ENCODE results near the gene CCDC33.

CCDC33 gene

DNA sequence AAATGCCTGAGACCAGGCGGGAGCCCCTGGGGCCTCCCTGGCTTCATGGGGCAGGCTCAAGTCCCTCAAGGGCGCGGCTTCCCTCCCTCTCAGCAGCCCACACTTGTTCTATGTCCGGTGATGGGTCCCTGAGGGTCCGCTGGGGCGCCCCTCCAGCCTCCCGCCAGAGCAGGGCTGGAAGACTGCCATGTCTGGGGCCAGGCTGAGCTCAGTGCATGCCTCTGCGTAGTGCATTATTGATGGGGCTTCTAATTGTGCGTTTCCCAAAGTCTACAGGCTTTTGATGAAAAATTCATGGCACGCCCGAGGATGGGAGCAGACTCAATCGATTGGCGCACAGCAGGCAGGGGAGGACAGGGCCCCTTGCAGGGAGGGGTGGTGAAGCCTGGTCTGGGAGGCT is 80.0 kb downstream of the CCDC33 start:
- ATAC-seq: no peak
- peaks cover 43% of the 10 kb centered on the region for H3K4me1 Mint-ChIP-seq
- H3K36me3 Mint-ChIP-seq: no peaks in the 10 kb centered on the region
- peak overlapping the region; percentile 34 for H3K27ac Mint-ChIP-seq
- H3K4me3 Mint-ChIP-seq: no peak overlapping the region
- peaks cover 9% of the 10 kb centered on the region for H3K27me3 Mint-ChIP-seq
- H3K9me3 Mint-ChIP-seq: no peaks in the 10 kb centered on the region

- Mint-ChIP-seq H3K36me3 (no peaks in the 10 kb centered on the region), H3K27ac (no peak overlapping the region), H3K9me3 (no peaks in the 10 kb centered on the region), H3K4me1 (peaks cover 43% of the 10 kb centered on the region), H3K27me3 (peaks cover 12% of the 10 kb centered on the region), H3K4me3 (no peak overlapping the region)
- peak; percentile 4 for ATAC-seq
These were observed 81.8 kb downstream of the CCDC33 start for GRCh38 chr15:74317820-74318375.

GRCh38 chr15:74318376-74319137 is 82.4 kb downstream of the CCDC33 start:
- Mint-ChIP-seq H3K27ac (no peak overlapping the region), H3K27me3 (peaks cover 17% of the 10 kb centered on the region), H3K4me1 (peaks cover 43% of the 10 kb centered on the region), H3K36me3 (no peaks in the 10 kb centered on the region), H3K9me3 (no peaks in the 10 kb centered on the region), H3K4me3 (no peak overlapping the region)
- peak; percentile 40 for ATAC-seq

GRCh38 chr15:74319138-74319460 is 83.0 kb downstream of the CCDC33 start:
- Mint-ChIP-seq H3K36me3 (no peaks in the 10 kb centered on the region), H3K4me1 (peaks cover 43% of the 10 kb centered on the region), H3K9me3 (no peaks in the 10 kb centered on the region), H3K27me3 (peaks cover 14% of the 10 kb centered on the region), H3K27ac (no peak overlapping the region), H3K4me3 (no peak overlapping the region)
- ATAC-seq: no peak

DNA sequence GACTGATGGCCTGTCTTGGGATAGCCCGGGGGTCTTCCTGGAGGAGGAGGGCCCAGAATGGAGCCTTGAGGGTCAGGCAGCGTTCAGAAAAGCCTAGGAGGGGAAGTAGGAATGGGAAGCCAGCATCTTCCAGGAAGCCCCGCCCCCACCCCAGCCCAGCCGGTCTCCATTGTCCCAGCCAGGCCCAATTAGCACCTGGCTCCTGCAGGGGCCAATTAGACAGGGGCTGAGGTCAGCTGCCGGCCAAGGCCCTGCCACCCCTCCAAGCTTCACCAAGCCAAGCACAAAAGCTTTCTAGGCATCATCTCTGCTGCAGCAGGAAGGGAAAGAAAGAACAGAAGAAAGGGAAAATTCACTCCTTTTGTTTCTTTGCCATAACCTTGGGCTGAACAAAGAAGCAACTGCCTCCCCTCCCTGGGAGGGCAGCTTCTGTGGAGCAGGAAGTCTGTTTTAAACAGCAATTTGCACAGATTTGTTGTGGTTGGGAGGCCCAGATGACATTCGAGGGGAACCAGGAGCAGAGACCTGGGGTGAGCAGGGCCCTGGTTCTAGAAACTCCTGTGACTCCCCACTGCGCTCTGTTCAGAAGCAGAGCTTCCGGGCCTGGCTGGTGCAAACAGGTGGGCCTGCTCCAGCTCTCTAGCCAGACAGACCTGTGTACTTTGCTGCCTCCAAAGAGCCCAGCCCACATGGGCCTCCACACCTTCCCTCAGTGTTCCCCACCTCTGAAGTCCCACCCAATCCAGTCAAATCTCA is 83.6 kb downstream of the CCDC33 start:
- ATAC-seq: no peak
- Mint-ChIP-seq H3K4me3 (no peak overlapping the region), H3K27me3 (peaks cover 17% of the 10 kb centered on the region), H3K4me1 (peaks cover 40% of the 10 kb centered on the region), H3K27ac (no peak overlapping the region), H3K36me3 (no peaks in the 10 kb centered on the region), H3K9me3 (no peaks in the 10 kb centered on the region)

GRCh38 chr15:74320352-74321247 is 84.5 kb downstream of the CCDC33 start:
- H3K9me3 Mint-ChIP-seq: no peaks in the 10 kb centered on the region
- no peak overlapping the region for H3K27ac Mint-ChIP-seq
- no peak for ATAC-seq
- H3K4me1 Mint-ChIP-seq: peaks cover 32% of the 10 kb centered on the region
- H3K4me3 Mint-ChIP-seq: no peak overlapping the region
- peaks cover 26% of the 10 kb centered on the region for H3K27me3 Mint-ChIP-seq
- no peaks in the 10 kb centered on the region for H3K36me3 Mint-ChIP-seq

- Mint-ChIP-seq H3K9me3 (no peaks in the 10 kb centered on the region), H3K4me1 (peaks cover 14% of the 10 kb centered on the region), H3K27ac (no peak overlapping the region), H3K36me3 (no peaks in the 10 kb centered on the region), H3K4me3 (no peak overlapping the region), H3K27me3 (peaks cover 27% of the 10 kb centered on the region)
- peak; percentile 77 for ATAC-seq
These were observed 86.5 kb downstream of the CCDC33 start for GRCh38 chr15:74322558-74323180.

GRCh38 chr15:74324714-74325113 is 88.6 kb downstream of the CCDC33 start:
- Mint-ChIP-seq H3K27ac (no peak overlapping the region), H3K36me3 (no peaks in the 10 kb centered on the region), H3K4me3 (no peak overlapping the region), H3K4me1 (peaks cover 9% of the 10 kb centered on the region), H3K27me3 (peaks cover 27% of the 10 kb centered on the region), H3K9me3 (no peaks in the 10 kb centered on the region)
- ATAC-seq: no peak

DNA sequence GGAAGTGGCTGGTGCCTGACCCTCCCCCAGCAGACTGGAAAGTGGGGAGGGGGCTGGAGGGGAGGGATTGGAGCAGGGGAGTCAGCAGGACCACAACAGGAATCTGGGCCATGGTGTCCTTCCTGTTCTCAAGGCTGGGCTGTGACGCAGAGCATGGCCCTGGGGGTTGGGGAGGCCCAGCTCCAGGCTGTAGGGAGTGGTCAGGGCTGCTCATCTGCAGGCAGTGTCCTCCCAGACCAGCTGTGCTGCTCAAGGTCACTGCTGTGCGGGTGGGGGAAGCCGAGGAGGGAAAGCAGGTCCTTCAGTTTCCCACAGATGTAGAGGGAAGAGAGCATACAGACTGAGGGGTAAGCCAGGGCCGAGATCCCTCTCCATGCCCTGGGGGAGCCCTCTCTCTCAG is 90.6 kb downstream of the CCDC33 start:
- peaks cover 27% of the 10 kb centered on the region for H3K27me3 Mint-ChIP-seq

DNA sequence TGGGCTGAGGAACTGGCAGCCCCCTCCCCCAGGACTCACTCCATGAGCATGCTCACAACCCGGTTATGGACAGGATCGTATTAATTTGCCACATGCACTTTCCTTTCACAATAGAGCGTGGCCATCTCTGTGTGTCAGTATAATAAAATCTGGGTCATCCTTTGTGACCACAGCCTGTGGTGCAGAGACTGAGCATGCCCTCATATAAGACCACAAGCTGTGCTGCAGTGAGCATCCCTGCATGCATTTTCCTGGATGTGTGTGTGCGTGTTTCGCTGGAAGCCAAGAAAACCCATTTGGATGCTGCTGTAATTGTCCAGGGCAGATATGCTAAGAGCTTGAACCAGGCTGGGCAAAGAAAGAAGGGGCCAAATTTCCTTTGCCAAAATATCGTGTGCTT is 91.6 kb downstream of the CCDC33 start:
- Mint-ChIP-seq H3K36me3 (no peaks in the 10 kb centered on the region), H3K27me3 (peaks cover 26% of the 10 kb centered on the region), H3K4me1 (peaks cover 9% of the 10 kb centered on the region), H3K9me3 (no peaks in the 10 kb centered on the region), H3K27ac (no peak overlapping the region), H3K4me3 (no peak overlapping the region)
- ATAC-seq: no peak

More for the DNA sequence above, 90.6 kb downstream of the CCDC33 start:
- Mint-ChIP-seq H3K4me3 (no peak overlapping the region), H3K9me3 (no peaks in the 10 kb centered on the region), H3K4me1 (peaks cover 9% of the 10 kb centered on the region), H3K27ac (no peak overlapping the region), H3K36me3 (no peaks in the 10 kb centered on the region)
- ATAC-seq: no peak

GRCh38 chr15:74328331-74329056 is 92.4 kb downstream of the CCDC33 start:
- Mint-ChIP-seq H3K9me3 (no peaks in the 10 kb centered on the region), H3K27me3 (peaks cover 19% of the 10 kb centered on the region), H3K4me3 (no peak overlapping the region), H3K27ac (no peak overlapping the region), H3K4me1 (peaks cover 9% of the 10 kb centered on the region), H3K36me3 (no peaks in the 10 kb centered on the region)
- ATAC-seq: no peak

- peaks cover 9% of the 10 kb centered on the region for H3K4me1 Mint-ChIP-seq
- no peaks in the 10 kb centered on the region for H3K27me3 Mint-ChIP-seq
- no peak overlapping the region for H3K4me3 Mint-ChIP-seq
- H3K9me3 Mint-ChIP-seq: peaks cover 2% of the 10 kb centered on the region
- no peak overlapping the region for H3K27ac Mint-ChIP-seq
- no peaks in the 10 kb centered on the region for H3K36me3 Mint-ChIP-seq
- ATAC-seq: peak; percentile 13
These were observed 94.8 kb downstream of the CCDC33 start for GRCh38 chr15:74330861-74331408.

DNA sequence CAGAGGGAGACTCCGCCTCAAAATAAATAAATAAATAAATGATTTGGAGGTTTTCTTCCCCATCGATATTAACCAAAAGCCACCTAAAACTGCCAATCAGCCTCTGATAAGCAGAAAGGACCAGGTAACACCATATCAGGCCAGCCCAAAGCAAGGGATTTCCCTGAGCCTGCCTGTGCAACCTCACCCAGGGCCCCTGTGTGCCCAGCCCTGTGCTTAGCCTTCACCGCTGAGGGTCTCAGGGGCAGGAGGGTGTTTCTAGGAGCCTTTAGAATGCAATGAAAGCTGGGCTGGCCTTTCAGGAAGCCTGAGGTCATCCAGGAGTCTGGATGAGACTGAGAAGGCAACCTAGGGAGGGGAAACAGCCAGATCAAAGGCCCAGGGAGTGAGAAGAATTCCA is 95.9 kb downstream of the CCDC33 start:
- Mint-ChIP-seq H3K27ac (no peak overlapping the region), H3K9me3 (peaks cover 2% of the 10 kb centered on the region), H3K27me3 (no peaks in the 10 kb centered on the region), H3K4me3 (no peak overlapping the region), H3K4me1 (peaks cover 9% of the 10 kb centered on the region), H3K36me3 (no peaks in the 10 kb centered on the region)
- no peak for ATAC-seq

- peaks cover 9% of the 10 kb centered on the region for H3K4me1 Mint-ChIP-seq
- no peak overlapping the region for H3K27ac Mint-ChIP-seq
- H3K36me3 Mint-ChIP-seq: no peaks in the 10 kb centered on the region
- H3K4me3 Mint-ChIP-seq: no peak overlapping the region
- ATAC-seq: no peak
- H3K27me3 Mint-ChIP-seq: no peaks in the 10 kb centered on the region
- peaks cover 2% of the 10 kb centered on the region for H3K9me3 Mint-ChIP-seq
These were observed 96.5 kb downstream of the CCDC33 start for GRCh38 chr15:74332611-74333010.
